ENCODE data around the gene RASA2. TPM values are rescaled to one million over a fixed set of nuclear protein-coding genes. Genes with fewer than 3 reads are reported as not detected.

The RASA2 gene
- total RNA-seq, result 10.6 TPM
- polyA plus RNA-seq (ENCODE audit: insufficient read depth in 1 of 8, insufficient read length in 8 of 8, low replicate concordance in 1 of 8), result 10 to 100 TPM in 4 of 8 donors, 1 to 10 TPM in 4; 8.4 to 13.8 (median 9.9) TPM
- long read RNA-seq, donor 1, result 0 reads
- long read RNA-seq, donor 2, result 0 reads
- long read RNA-seq, donor 3, partial matches to known transcripts, result 5 of 5 reads
- long read RNA-seq, donor 3, other reads (novel, unspliced or antisense), result 0 of 5 reads
- long read RNA-seq, donor 4, result 0 reads
- long read RNA-seq, donor 5, result 0 reads
- long read RNA-seq, donor 6, full-length matches to known transcripts, result 1 of 1 reads
- long read RNA-seq, donor 6, partial matches to known transcripts, result 0 of 1 reads
- long read RNA-seq, donor 6, other reads (novel, unspliced or antisense), result 0 of 1 reads
- long read RNA-seq, donor 7, full-length matches to known transcripts, result 1 of 1 reads
- long read RNA-seq, donor 7, partial matches to known transcripts, result 0 of 1 reads
- long read RNA-seq, donor 7, other reads (novel, unspliced or antisense), result 0 of 1 reads
- long read RNA-seq, donor 8, full-length matches to known transcripts, result 1 of 1 reads
- long read RNA-seq, donor 8, partial matches to known transcripts, result 0 of 1 reads
- long read RNA-seq, donor 8, other reads (novel, unspliced or antisense), result 0 of 1 reads
- long read RNA-seq, donor 9, result 0 reads
- long read RNA-seq, donor 10, result 0 reads
- long read RNA-seq, donor 11, result 0 reads

DNA sequence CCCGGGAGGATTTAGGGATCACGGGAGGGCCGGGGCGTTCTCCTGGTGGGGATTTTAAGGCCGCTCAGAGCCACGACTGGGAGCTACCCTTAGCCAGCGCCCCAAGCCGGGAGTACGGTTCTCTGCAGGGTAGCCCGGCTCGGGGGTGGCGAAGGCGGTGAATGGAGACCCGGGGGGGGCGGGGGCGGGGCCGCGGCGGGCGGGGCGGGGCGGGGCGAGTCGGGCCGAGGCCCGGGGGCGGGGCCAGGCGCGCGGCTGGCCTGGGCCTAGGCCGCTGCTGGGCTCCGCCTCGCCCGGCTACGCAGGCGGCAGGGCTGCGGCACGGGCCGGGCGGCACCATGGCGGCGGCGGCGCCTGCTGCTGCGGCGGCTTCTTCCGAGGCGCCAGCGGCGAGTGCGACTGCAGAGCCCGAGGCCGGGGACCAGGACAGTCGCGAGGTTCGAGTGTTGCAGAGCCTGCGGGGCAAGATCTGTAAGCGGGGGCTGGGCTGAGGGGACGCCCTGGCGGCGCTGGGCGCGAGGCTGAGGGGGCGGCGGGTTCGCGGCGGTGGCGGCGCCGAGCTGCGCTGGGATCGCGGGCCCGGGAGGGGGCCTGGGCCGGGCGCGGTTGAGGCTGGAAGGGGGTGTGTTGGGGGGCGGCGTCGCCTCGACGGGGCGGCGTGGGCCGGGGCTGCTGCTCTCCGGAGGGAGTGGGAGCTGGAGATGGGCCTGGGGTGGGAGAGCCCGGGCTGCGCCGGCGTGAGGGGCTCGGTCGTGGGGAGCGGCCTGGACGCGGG, at the start of gene RASA2:
Gene RASA2, plus strand, starts transcription at position 282 of the 775 bp plus-strand sequence. Its CDS starts 57 bp downstream, at position 339.
- Histone ChIP-seq H3K4me1 (ENCODE audit: control insufficient read depth, insufficient read depth, low read length) (peaks cover 6% of the 10 kb centered on the region), H3K27ac (ENCODE audit: low read length) (peak within 1 kb of the TSS; percentile 85), H3K9me3 (replicated peaks; ENCODE audit: control insufficient read depth, low read depth, low read length) (no peaks in the 10 kb centered on the region), H3K36me3 (ENCODE audit: control insufficient read depth, insufficient read depth, low read length) (no peaks in the 10 kb centered on the region), H3K27me3 (ENCODE audit: control insufficient read depth, insufficient read depth, low read length) (no peaks in the 10 kb centered on the region), H3K4me3 (ENCODE audit: low read length) (peak within 1 kb of the TSS; percentile 88)
- under 1% methylated on average over 85 of the region's 96 CpGs for WGBS (ENCODE audit: insufficient coverage)
- peak; percentile 84 for DNase-seq

GRCh38 chr3:141439589-141439988, 47.2 kb upstream of the RASA2 start:
- H3K4me3 ChIP-seq (ENCODE audit: low read length), result no peak overlapping the region
- H3K9me3 ChIP-seq (replicated peaks; ENCODE audit: control insufficient read depth, low read depth, low read length), result no peaks in the 10 kb centered on the region
- H3K36me3 ChIP-seq (ENCODE audit: control insufficient read depth, insufficient read depth, low read length), result peaks cover 26% of the 10 kb centered on the region
- peak overlapping the region; percentile 13 for H3K27ac ChIP-seq (ENCODE audit: low read length)
- no peaks in the 10 kb centered on the region for H3K4me1 ChIP-seq (ENCODE audit: control insufficient read depth, insufficient read depth, low read length)
- 100% methylated on average over 2 of the region's 3 CpGs for WGBS (ENCODE audit: insufficient coverage)
- no peaks in the 10 kb centered on the region for H3K27me3 ChIP-seq (ENCODE audit: control insufficient read depth, insufficient read depth, low read length)
- DNase-seq, result no peak

DNA sequence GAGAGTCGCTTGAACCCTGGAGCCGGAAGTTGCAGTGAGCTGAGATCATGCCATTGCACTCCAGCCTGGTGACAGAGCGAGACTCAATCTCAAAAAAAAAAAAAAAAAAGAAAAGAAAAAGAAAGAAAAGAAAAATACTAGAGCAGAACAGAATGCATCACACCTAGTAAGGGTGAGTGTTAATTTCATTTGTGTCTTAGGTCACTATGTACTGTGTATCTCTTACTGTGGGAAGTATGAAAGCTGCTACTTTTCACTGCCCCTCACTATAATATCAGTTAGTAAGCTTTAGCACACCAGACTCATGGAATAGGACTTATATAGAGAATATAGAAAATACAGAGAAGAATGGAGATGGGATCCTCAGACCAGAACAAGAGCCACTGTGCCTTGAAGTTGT, 45.9 kb upstream of the RASA2 start:
- WGBS (ENCODE audit: insufficient coverage), result no CpG with 5 or more reads among the region's 3 CpGs
- no peak for DNase-seq
- Histone ChIP-seq H3K9me3 (replicated peaks; ENCODE audit: control insufficient read depth, low read depth, low read length) (no peaks in the 10 kb centered on the region), H3K4me1 (ENCODE audit: control insufficient read depth, insufficient read depth, low read length) (no peaks in the 10 kb centered on the region), H3K36me3 (ENCODE audit: control insufficient read depth, insufficient read depth, low read length) (peaks cover 33% of the 10 kb centered on the region), H3K27ac (ENCODE audit: low read length) (no peak overlapping the region), H3K27me3 (ENCODE audit: control insufficient read depth, insufficient read depth, low read length) (no peaks in the 10 kb centered on the region), H3K4me3 (ENCODE audit: low read length) (no peak overlapping the region)

- Histone ChIP-seq H3K27me3 (ENCODE audit: control insufficient read depth, insufficient read depth, low read length) (no peaks in the 10 kb centered on the region), H3K4me3 (ENCODE audit: low read length) (no peak overlapping the region), H3K9me3 (replicated peaks; ENCODE audit: control insufficient read depth, low read depth, low read length) (no peaks in the 10 kb centered on the region), H3K36me3 (ENCODE audit: control insufficient read depth, insufficient read depth, low read length) (peaks cover 33% of the 10 kb centered on the region), H3K4me1 (ENCODE audit: control insufficient read depth, insufficient read depth, low read length) (no peaks in the 10 kb centered on the region), H3K27ac (ENCODE audit: low read length) (peak overlapping the region; percentile 57)
- no CpG with 5 or more reads among the region's 10 CpGs for WGBS (ENCODE audit: insufficient coverage)
- DNase-seq, result peak; percentile 69
These were observed 45.2 kb upstream of the RASA2 start for GRCh38 chr3:141441381-141442364.

GRCh38 chr3:141442446-141442845, 44.4 kb upstream of the RASA2 start:
- DNase-seq, result peak; percentile 82
- H3K36me3 ChIP-seq (ENCODE audit: control insufficient read depth, insufficient read depth, low read length), result peaks cover 33% of the 10 kb centered on the region
- no peaks in the 10 kb centered on the region for H3K4me1 ChIP-seq (ENCODE audit: control insufficient read depth, insufficient read depth, low read length)
- 74% methylated on average over 3 of the region's 10 CpGs for WGBS (ENCODE audit: insufficient coverage)
- H3K27me3 ChIP-seq (ENCODE audit: control insufficient read depth, insufficient read depth, low read length), result no peaks in the 10 kb centered on the region
- H3K4me3 ChIP-seq (ENCODE audit: low read length), result no peak overlapping the region
- no peaks in the 10 kb centered on the region for H3K9me3 ChIP-seq (replicated peaks; ENCODE audit: control insufficient read depth, low read depth, low read length)
- peak overlapping the region; percentile 57 for H3K27ac ChIP-seq (ENCODE audit: low read length)

DNA sequence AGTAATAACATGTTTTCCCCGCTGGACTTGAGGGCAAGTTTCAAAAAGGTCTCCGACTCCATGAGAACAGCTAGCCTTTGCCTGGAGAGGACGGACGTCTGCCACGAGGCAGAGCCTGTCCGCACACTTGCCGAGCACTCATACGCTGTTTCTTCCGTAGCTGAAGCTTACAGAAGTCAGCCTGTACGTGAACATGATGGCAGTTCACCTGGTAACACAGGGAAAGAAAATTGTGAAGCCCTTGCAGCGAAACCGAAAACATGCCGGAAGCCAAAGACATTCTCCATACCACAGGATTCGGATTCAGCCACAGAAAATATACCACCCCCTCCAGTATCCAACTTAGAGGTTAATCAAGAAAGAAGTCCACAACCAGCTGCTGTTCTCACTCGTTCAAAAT, 43.9 kb upstream of the RASA2 start:
- DNase-seq, result no peak
- Histone ChIP-seq H3K9me3 (replicated peaks; ENCODE audit: control insufficient read depth, low read depth, low read length) (no peaks in the 10 kb centered on the region), H3K4me3 (ENCODE audit: low read length) (no peak overlapping the region), H3K36me3 (ENCODE audit: control insufficient read depth, insufficient read depth, low read length) (peaks cover 33% of the 10 kb centered on the region), H3K4me1 (ENCODE audit: control insufficient read depth, insufficient read depth, low read length) (no peaks in the 10 kb centered on the region), H3K27me3 (ENCODE audit: control insufficient read depth, insufficient read depth, low read length) (no peaks in the 10 kb centered on the region), H3K27ac (ENCODE audit: low read length) (peak overlapping the region; percentile 57)
- WGBS (ENCODE audit: insufficient coverage), result 65% methylated on average over 12 of the region's 15 CpGs

DNA sequence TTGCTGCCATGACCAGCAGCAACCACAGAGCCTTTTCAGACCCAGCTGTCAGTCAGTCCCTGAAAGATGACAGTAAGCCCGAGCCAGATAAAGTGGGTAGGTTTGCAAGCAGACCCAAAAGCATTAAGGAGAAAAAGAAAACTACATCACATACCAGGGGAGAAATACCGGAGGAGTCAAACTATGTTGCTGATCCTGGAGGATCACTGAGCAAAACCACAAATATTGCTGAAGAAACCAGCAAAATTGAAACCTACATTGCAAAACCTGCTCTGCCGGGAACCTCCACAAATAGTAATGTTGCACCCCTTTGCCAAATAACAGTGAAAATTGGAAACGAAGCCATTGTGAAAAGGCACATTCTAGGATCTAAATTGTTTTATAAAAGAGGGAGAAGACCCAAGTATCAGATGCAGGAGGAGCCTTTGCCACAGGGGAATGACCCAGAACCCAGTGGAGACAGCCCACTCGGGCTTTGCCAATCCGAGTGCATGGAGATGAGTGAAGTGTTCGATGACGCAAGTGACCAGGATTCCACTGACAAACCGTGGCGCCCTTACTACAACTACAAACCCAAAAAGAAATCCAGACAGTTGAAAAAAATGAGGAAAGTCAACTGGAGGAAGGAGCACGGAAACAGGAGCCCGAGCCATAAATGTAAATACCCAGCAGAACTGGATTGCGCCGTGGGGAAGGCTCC, 42.1 kb upstream of the RASA2 start:
- Histone ChIP-seq H3K4me1 (ENCODE audit: control insufficient read depth, insufficient read depth, low read length) (no peaks in the 10 kb centered on the region), H3K9me3 (replicated peaks; ENCODE audit: control insufficient read depth, low read depth, low read length) (no peaks in the 10 kb centered on the region), H3K27me3 (ENCODE audit: control insufficient read depth, insufficient read depth, low read length) (no peaks in the 10 kb centered on the region), H3K36me3 (ENCODE audit: control insufficient read depth, insufficient read depth, low read length) (peaks cover 33% of the 10 kb centered on the region), H3K4me3 (ENCODE audit: low read length) (no peak overlapping the region), H3K27ac (ENCODE audit: low read length) (no peak overlapping the region)
- 95% methylated on average over 6 of the region's 14 CpGs for WGBS (ENCODE audit: insufficient coverage)
- no peak for DNase-seq

- Histone ChIP-seq H3K27ac (ENCODE audit: low read length) (no peak overlapping the region), H3K4me1 (ENCODE audit: control insufficient read depth, insufficient read depth, low read length) (no peaks in the 10 kb centered on the region), H3K27me3 (ENCODE audit: control insufficient read depth, insufficient read depth, low read length) (no peaks in the 10 kb centered on the region), H3K36me3 (ENCODE audit: control insufficient read depth, insufficient read depth, low read length) (peaks cover 33% of the 10 kb centered on the region), H3K4me3 (ENCODE audit: low read length) (no peak overlapping the region), H3K9me3 (replicated peaks; ENCODE audit: control insufficient read depth, low read depth, low read length) (no peaks in the 10 kb centered on the region)
- no CpG with 5 or more reads among the region's 1 CpG for WGBS (ENCODE audit: insufficient coverage)
- no peak for DNase-seq
These were observed 40.8 kb upstream of the RASA2 start for GRCh38 chr3:141445990-141446389.

DNA sequence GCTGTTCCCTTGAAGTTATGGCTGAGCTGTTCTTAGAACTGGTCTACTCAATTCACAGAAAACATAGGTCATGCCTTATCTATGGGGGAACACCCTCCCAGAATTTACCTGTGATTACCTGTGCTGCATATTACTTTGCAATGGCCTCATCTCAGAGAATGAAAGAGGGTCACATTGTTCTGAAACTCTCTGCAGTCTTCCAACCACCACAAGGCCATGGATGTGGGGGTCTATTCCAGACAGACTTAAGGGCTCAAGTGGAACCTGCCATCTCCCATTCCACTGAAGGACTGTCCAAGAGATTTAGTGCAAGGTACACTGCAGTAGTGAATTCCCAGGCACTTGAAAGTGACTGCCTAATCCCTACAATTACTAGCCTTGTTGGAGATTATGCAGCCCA, 40.1 kb upstream of the RASA2 start:
- Histone ChIP-seq H3K27me3 (ENCODE audit: control insufficient read depth, insufficient read depth, low read length) (no peaks in the 10 kb centered on the region), H3K9me3 (replicated peaks; ENCODE audit: control insufficient read depth, low read depth, low read length) (no peaks in the 10 kb centered on the region), H3K36me3 (ENCODE audit: control insufficient read depth, insufficient read depth, low read length) (peaks cover 33% of the 10 kb centered on the region), H3K27ac (ENCODE audit: low read length) (no peak overlapping the region), H3K4me3 (ENCODE audit: low read length) (no peak overlapping the region), H3K4me1 (ENCODE audit: control insufficient read depth, insufficient read depth, low read length) (no peaks in the 10 kb centered on the region)
- DNase-seq, result no peak
